Tibial nerve (tissue), 4 donors: Measurements from ENCODE around the gene RFPL2.

Source experiments
- CTCF ChIP-seq, 5 experiments: fragments of 200-600 bp in 3 of 5; fragments of 450-650 bp in 2 of 5; sonication (generic) in 3 of 5; IDR thresholded peaks; one replicate each; pipeline ENCODE4 v1.5.1; 2016 to 2019; ENCODE audit warnings: antibody characterized with exemption in 5 of 5, mild to moderate bottlenecking in 3 of 5, moderate library complexity in 2 of 5
- EP300 ChIP-seq, 2 donors: sonication (generic); formaldehyde crosslinking; IDR thresholded peaks; one replicate each; pipeline ENCODE4 v1.6.1; 2017; ENCODE audit warnings: antibody characterized with exemption in 2 of 2, mild to moderate bottlenecking in 1 of 2
- POLR2A ChIP-seq, 2 donors: fragments of 450-650 bp; IDR thresholded peaks; one replicate each; pipeline ENCODE4 v1.6.1; 2017; ENCODE audit warnings: antibody characterized with exemption in 2 of 2, mild to moderate bottlenecking in 2 of 2, moderate library complexity in 2 of 2

DNA sequence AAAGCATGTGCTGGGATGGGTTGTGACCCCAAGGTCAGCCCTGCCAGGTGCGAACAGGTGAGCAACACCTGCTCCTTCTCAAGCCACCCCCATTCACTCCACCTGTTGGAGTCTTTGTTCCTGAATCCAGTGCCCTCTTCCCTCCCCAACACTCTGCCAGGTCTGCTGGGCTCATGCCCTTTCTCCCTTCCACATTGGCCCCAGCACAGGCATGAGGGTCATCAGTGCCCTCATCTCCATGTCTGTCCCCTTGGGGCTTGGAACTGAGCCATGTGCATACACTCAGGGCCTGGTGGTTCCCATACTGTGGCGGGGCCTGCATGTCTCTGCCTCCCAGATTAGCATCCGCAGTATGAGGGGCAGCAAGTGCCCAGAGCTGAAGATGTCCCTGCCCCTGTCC, 19.1 kb downstream of the RFPL2 start:
- TF ChIP-seq CTCF (IDR thresholded peaks at IDR 0.05) (no peak), POLR2A (IDR thresholded peaks at IDR 0.05) (no peak), EP300 (IDR thresholded peaks at IDR 0.05) (no peak)
